Neutrophil (primary cell): ENCODE data around the gene SLC30A3.
A peak's percentile ranks its signal among the peaks of the same experiment; 100 is the strongest.
"Not testable (repeated sequence)": the region's sequence is repeated elsewhere in the genome, so short reads cannot be mapped to it uniquely, and the experiment has no call there.

Source experiments
- H3K27ac ChIP-seq: fragments of 200-600 bp; sonication (generic); 2 replicates; pipeline ENCODE4 v1.5.1; 2016; ENCODE audit warnings: mild to moderate bottlenecking, moderate library complexity
- H3K27me3 ChIP-seq: fragments of 200-600 bp; sonication (generic); 2 replicates; pipeline ENCODE4 v1.6.0; 2016; ENCODE audit warnings: mild to moderate bottlenecking
- H3K36me3 ChIP-seq: fragments of 200-600 bp; sonication (generic); 2 replicates; pipeline ENCODE4 v1.5.1; 2017
- H3K4me1 ChIP-seq, 2 experiments: fragments of 200-600 bp in 1 of 2; sonication (generic) in 1 of 2; 1 replicate in 1 of 2; 2 replicates in 1 of 2; pipeline versions ENCODE4 v1.5.1 to v1.6.1; 2013 to 2016; ENCODE audit warnings: low read depth in 1 of 2, low read length in 1 of 2, mild to moderate bottlenecking in 1 of 2, moderate library complexity in 1 of 2; ENCODE audit not compliant: control insufficient read depth in 1 of 2, insufficient read depth in 1 of 2
- H3K4me3 ChIP-seq, 2 experiments: fragments of 200-600 bp in 1 of 2; sonication (generic) in 1 of 2; 1 replicate in 1 of 2; 2 replicates in 1 of 2; pipeline ENCODE4 v1.5.1; 2013 to 2016; ENCODE audit warnings: low read depth in 1 of 2, low read length in 1 of 2, mild to moderate bottlenecking in 1 of 2, moderate library complexity in 1 of 2
- H3K9me3 ChIP-seq: fragments of 200-600 bp; sonication (generic); 2 replicates; pipeline ENCODE4 v1.5.1; 2016
- TF ChIP-seq, protein P1 (sequence below): fragments of 200-600 bp; sonication (generic); IDR thresholded peaks from 2 replicates; pipeline ENCODE4 v1.5.1; 2016; ENCODE audit warnings: antibody characterized with exemption

The SLC30A3 gene

DNA sequence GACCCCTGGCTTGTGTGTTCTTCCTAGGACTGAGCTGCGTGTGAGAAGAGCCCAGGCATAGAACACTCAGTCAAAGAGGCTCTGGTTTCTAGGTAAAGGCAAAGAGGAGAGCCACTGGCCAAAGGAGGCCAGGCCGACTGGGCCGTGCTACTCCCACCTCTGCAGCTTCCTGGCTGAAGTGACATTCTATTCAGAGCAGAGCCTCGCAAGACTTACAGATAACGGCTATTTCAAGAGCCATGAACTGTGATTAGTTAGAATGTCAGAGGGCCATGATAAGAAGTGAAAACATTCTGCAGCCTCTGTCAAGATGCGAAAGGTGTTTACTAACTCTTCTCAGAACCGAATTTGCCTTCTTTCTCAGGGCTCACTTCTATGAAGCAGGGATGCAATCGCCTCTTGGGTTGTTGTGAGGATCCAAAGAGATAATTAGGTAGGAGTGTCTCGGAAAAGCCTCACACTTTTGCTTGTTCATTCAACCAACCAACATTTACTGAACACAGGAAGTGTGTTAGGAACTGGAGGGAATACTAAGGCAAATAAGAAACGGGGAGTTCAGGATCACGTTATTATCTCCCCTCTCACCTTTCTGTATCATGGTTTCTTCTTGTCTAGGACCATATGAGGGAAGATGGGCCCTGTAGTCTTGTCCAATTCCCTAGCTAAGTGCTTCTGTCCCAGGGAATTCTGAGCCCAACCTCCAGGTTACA is 8.9 kb upstream of the SLC30A3 start:
- TF ChIP-seq, protein P1, sequence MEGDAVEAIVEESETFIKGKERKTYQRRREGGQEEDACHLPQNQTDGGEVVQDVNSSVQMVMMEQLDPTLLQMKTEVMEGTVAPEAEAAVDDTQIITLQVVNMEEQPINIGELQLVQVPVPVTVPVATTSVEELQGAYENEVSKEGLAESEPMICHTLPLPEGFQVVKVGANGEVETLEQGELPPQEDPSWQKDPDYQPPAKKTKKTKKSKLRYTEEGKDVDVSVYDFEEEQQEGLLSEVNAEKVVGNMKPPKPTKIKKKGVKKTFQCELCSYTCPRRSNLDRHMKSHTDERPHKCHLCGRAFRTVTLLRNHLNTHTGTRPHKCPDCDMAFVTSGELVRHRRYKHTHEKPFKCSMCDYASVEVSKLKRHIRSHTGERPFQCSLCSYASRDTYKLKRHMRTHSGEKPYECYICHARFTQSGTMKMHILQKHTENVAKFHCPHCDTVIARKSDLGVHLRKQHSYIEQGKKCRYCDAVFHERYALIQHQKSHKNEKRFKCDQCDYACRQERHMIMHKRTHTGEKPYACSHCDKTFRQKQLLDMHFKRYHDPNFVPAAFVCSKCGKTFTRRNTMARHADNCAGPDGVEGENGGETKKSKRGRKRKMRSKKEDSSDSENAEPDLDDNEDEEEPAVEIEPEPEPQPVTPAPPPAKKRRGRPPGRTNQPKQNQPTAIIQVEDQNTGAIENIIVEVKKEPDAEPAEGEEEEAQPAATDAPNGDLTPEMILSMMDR = no peak
- H3K4me3 ChIP-seq = no peak overlapping the region
- H3K9me3 ChIP-seq = no peaks in the 10 kb centered on the region
- H3K36me3 ChIP-seq = no peaks in the 10 kb centered on the region
- H3K27me3 ChIP-seq = peaks cover 53% of the 10 kb centered on the region
- no peak overlapping the region for H3K27ac ChIP-seq
- no peaks in the 10 kb centered on the region for H3K4me1 ChIP-seq

DNA sequence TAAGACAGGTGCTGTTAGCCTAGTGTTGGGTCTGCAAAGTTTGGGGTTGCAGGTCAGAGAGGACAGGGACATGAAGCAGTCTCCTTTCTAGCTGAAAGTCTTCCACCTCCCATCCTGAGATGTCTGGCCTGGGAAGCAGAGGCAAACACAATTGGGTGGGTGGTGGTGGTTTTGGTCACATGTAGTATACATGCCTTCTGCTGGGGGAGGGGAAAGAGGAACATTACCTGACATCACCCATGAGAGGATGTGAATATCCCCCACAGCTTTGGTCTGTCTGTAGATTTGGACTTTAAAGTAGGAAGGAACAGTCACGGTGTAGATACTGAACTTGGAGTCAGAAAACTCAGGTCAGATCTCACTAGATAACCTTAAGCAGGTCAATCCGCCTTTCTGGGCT is 7.8 kb upstream of the SLC30A3 start:
- Histone ChIP-seq H3K4me3 (no peak overlapping the region), H3K27ac (no peak overlapping the region), H3K9me3 (no peaks in the 10 kb centered on the region), H3K36me3 (no peaks in the 10 kb centered on the region), H3K27me3 (peaks cover 64% of the 10 kb centered on the region), H3K4me1 (no peaks in the 10 kb centered on the region)
- TF ChIP-seq, protein P1 = no peak

DNA sequence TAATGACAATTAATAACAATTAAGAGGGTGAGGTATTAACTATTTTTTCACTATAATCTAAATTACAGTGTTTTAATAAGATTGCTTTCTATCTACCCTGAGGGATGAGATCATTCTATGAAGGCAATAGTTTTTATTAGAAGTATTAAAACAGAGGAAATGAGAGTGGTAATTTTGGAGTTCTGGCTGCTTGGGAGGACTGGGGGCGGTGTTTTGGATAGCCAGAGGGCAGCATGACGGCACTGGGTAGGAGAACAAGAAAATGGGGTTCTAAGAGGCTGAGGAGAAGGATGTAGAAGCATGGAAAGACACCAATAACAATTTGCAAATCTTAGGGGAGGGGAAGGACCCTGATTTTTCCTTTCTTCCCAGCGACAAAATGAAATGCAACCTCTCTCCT is 7.3 kb upstream of the SLC30A3 start:
- no peaks in the 10 kb centered on the region for H3K9me3 ChIP-seq
- H3K4me1 ChIP-seq = peaks cover under 1% of the 10 kb centered on the region in 2 experiments
- H3K27ac ChIP-seq = no peak overlapping the region
- peaks cover 69% of the 10 kb centered on the region for H3K27me3 ChIP-seq
- no peaks in the 10 kb centered on the region for H3K36me3 ChIP-seq
- H3K4me3 ChIP-seq = no peak overlapping the region
- TF ChIP-seq, protein P1 = no peak

DNA sequence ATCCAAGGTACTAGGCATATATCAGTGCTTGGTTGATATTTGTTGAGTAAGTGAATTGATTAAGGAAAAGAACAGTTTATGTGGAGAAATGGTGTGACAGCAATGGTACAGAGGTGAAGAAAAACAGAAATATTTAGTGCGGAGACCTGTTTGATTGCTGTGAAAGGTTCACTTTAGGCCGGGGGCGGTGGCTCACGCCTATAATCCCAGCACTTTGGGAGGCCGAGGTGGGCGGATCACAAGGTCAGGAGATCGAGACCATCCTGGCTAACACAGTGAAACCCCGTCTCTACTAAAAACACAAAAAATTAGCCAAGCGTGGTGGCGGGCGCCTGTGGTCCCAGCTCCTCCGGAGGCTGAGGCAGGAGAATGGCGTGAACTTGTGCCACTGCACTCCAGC is 5.4 kb upstream of the SLC30A3 start:
- H3K4me3 ChIP-seq, H3K9me3 ChIP-seq, H3K27ac ChIP-seq, H3K36me3 ChIP-seq: not testable (repeated sequence)
- peaks cover 14 to 19% of the 10 kb centered on the region in 2 experiments for H3K4me1 ChIP-seq
- peaks cover 87% of the 10 kb centered on the region for H3K27me3 ChIP-seq

DNA sequence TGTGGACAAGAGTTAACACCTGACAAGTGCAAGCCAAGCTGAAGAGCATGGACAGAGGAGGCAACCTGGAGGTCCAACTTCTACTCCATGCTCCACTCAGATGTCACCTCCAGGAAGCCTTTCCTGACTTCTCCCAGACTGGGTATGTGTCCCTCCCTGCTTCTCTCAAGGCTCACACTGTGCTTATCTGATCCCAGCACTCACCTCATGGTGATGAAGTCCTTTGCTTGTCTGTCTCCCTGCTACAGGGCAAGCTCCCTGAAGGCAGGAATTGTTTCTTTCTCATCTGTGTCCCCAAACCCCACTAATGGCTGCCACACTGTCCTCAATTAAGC is 2.7 kb upstream of the SLC30A3 start:
- no peak overlapping the region for H3K27ac ChIP-seq
- peaks cover 20 to 33% of the 10 kb centered on the region in 2 experiments for H3K4me1 ChIP-seq
- peaks cover 100% of the 10 kb centered on the region for H3K27me3 ChIP-seq
- TF ChIP-seq, protein P1 = no peak
- no peaks in the 10 kb centered on the region for H3K36me3 ChIP-seq
- no peak overlapping the region for H3K4me3 ChIP-seq
- H3K9me3 ChIP-seq = no peaks in the 10 kb centered on the region

DNA sequence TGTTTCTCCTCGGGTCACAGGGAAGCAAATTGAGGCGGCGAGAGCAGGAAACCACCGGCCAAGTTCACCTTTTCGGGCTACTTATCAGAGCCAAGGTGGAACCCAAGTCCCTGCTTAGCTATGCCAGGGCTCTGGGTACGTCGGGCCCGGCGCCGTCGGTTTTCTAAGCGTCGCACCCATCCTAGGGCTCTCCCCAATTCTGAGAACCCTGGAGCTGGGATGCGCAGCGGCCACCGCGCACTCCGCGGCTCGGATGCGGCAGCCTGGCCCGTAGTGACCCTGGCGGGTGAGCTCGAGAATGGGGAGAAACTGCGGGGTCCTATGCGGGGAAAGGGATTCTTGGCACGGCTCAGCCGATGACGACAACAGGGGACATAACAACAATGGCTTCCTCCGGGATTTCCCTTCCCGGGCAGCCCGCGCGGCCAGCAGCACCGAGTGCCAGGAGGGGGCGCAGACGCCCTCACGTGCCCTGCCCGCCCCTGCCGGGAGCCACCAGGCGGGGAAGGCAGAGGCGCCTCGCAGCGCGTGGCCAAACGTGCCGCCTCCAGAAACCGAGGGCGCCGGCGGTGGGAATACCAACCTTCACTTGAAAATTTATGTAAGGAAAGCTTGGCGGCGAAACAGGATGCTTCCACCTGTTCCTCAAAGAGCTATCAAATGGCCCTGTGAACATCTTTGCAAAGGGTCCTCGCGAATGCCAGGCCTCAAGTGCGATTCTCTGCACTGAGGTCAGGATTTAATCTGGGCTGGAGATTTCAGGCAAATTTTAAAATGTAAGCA is 2.1 kb upstream of the SLC30A3 start:
- no peak overlapping the region for H3K27ac ChIP-seq
- H3K4me3 ChIP-seq = peak overlapping the region in 1 of 2 experiments; percentile 24

More for the DNA sequence above, 2.1 kb upstream of the SLC30A3 start:
- TF ChIP-seq, protein P1 = no peak
- H3K4me1 ChIP-seq = peaks cover 20 to 33% of the 10 kb centered on the region in 2 experiments
- no peaks in the 10 kb centered on the region for H3K9me3 ChIP-seq
- peaks cover 100% of the 10 kb centered on the region for H3K27me3 ChIP-seq
- H3K36me3 ChIP-seq = no peaks in the 10 kb centered on the region
